Parietal lobe (tissue), 1 donor: ENCODE results near the gene FBXO31. TPM values are rescaled to one million over a fixed set of nuclear protein-coding genes. Genes with fewer than 3 reads are reported as not detected.

Source experiments
- total RNA-seq: library from RNA; depleted of rRNA; stranded (reverse); fragments of >200 nt; gene quantifications from one replicate; pipeline ENCODE4 v1.2.3, GENCODE V29; 2014

The FBXO31 gene, protein sequence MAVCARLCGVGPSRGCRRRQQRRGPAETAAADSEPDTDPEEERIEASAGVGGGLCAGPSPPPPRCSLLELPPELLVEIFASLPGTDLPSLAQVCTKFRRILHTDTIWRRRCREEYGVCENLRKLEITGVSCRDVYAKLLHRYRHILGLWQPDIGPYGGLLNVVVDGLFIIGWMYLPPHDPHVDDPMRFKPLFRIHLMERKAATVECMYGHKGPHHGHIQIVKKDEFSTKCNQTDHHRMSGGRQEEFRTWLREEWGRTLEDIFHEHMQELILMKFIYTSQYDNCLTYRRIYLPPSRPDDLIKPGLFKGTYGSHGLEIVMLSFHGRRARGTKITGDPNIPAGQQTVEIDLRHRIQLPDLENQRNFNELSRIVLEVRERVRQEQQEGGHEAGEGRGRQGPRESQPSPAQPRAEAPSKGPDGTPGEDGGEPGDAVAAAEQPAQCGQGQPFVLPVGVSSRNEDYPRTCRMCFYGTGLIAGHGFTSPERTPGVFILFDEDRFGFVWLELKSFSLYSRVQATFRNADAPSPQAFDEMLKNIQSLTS
- total RNA-seq, result 30.4 TPM

GRCh38 chr16:87383505-87384161 lies at the start of gene FBXO31:
TSS of gene FBXO31 (minus strand) at chr16:87383776. CDS start at chr16:87383744, 32 bp downstream.

GRCh38 chr16:87391950-87392820 lies 8.6 kb upstream of the FBXO31 start, which contains the start of gene MAP1LC3B:
TSS of gene MAP1LC3B (plus strand) at chr16:87392336. CDS start at chr16:87392428, 92 bp downstream.

GRCh38 chr16:87316923-87317749 lies 66.4 kb downstream of the FBXO31 start, which contains the start of gene C16orf95:
TSS of gene C16orf95 (minus strand) at chr16:87317392. CDS start at chr16:87317242, 150 bp downstream.

Other genes with a start within 250 kb of the FBXO31 start
- gene C16orf95, start 66.4 kb downstream of the FBXO31 start, total RNA-seq, result 11.0 TPM
- gene MAP1LC3B, start 8.6 kb upstream of the FBXO31 start, total RNA-seq, result 33.2 TPM
- 66.7 TPM for gene ZCCHC14, start 109.2 kb upstream of the FBXO31 start, total RNA-seq
- 68.2 TPM for gene JPH3, start 218.7 kb upstream of the FBXO31 start, total RNA-seq